OCI-LY7 (cell line): Measurements from ENCODE around the gene TGFBRAP1. TPM values are rescaled to one million over a fixed set of nuclear protein-coding genes. Genes with fewer than 3 reads are reported as not detected.

Experiments used
- BruUV-seq: library from RNA; stranded (reverse); fragments of 400-500 nt; replicated peaks from 2 replicates; lab custom pipeline; 2021; lab: Mats Ljungman, UMichigan
- CTCF ChIA-PET: fragments of 300-600 bp; sonication (Branson Sonifier 250); formaldehyde crosslinking; loops from one replicate; lab custom pipeline; 2022; ENCODE audit warnings: antibody characterized with exemption; ENCODE audit not compliant: unreplicated experiment; lab: Charles Lee
- POLR2A ChIA-PET: fragments of 300-600 bp; sonication (Branson Sonifier 250); formaldehyde crosslinking; loops from one replicate; lab custom pipeline; 2022; ENCODE audit warnings: antibody characterized with exemption; lab: Charles Lee
- DNase-seq: peaks from one replicate; pipeline ENCODE4 v3.0.0-alpha.2; 2015; ENCODE audit warnings: low spot score
- H2AFZ ChIP-seq: fragments of 200-600 bp; sonication (generic), shearing (Covaris generic); 2 replicates; pipeline ENCODE4 v1.6.1; 2014; ENCODE audit warnings: mild to moderate bottlenecking, antibody characterized with exemption, low read length, moderate library complexity
- H3K27ac ChIP-seq: fragments of 200-600 bp; sonication (generic); 2 replicates; pipeline ENCODE4 v1.5.1; 2014; ENCODE audit warnings: mixed run types, low read depth, mild to moderate bottlenecking, moderate library complexity, low read length, inconsistent platforms; ENCODE audit not compliant: poor library complexity, severe bottlenecking
- H3K36me3 ChIP-seq: fragments of 200-600 bp; sonication (generic); 2 replicates; pipeline ENCODE4 v1.6.1; 2014; ENCODE audit warnings: mild to moderate bottlenecking, antibody characterized with exemption, low read length, moderate library complexity, mixed read lengths; ENCODE audit not compliant: insufficient read depth
- H3K4me1 ChIP-seq: fragments of 200-600 bp; sonication (generic); 2 replicates; pipeline ENCODE4 v1.5.1; 2014; ENCODE audit warnings: mild to moderate bottlenecking, low read length; ENCODE audit not compliant: insufficient read depth, poor library complexity, severe bottlenecking
- H3K4me2 ChIP-seq: fragments of 200-600 bp; sonication (generic); 2 replicates; pipeline ENCODE4 v1.6.1; 2014; ENCODE audit warnings: mild to moderate bottlenecking, low read length
- H3K4me3 ChIP-seq: fragments of 200-600 bp; sonication (generic); 2 replicates; pipeline ENCODE4 v1.5.1; 2014; ENCODE audit warnings: mild to moderate bottlenecking, low read depth, low read length; ENCODE audit not compliant: poor library complexity, severe bottlenecking
- H3K79me2 ChIP-seq: fragments of 200-600 bp; sonication (generic); 2 replicates; pipeline ENCODE4 v1.6.1; 2016; ENCODE audit warnings: low read depth, mild to moderate bottlenecking, low read length, moderate library complexity, mixed read lengths; ENCODE audit not compliant: insufficient read depth
- H3K9me2 ChIP-seq: fragments of 200-600 bp; sonication (generic); 2 replicates; pipeline ENCODE4 v1.6.1; 2016; ENCODE audit warnings: mild to moderate bottlenecking, low read length, mixed read lengths; ENCODE audit not compliant: insufficient read depth
- H3K9me3 ChIP-seq: fragments of 200-600 bp; sonication (generic); 2 replicates; pipeline ENCODE4 v1.6.1; 2014; ENCODE audit warnings: mild to moderate bottlenecking, mixed run types, low read length, mixed read lengths
- H4K20me1 ChIP-seq: fragments of 200-600 bp; sonication (generic); 2 replicates; pipeline ENCODE4 v1.6.1; 2014; ENCODE audit warnings: mild to moderate bottlenecking, antibody characterized with exemption, low read length, moderate library complexity, mixed read lengths; ENCODE audit not compliant: insufficient read depth
- CTCF ChIP-seq: fragments of 200-600 bp; sonication (generic); conservative IDR thresholded peaks from 2 replicates; pipeline ENCODE4 v1.5.1; 2014; ENCODE audit warnings: mild to moderate bottlenecking, antibody characterized with exemption, low read length, moderate library complexity, mixed read lengths
- EZH2phosphoT487 ChIP-seq: fragments of 200-600 bp; sonication (generic); IDR thresholded peaks from 2 replicates; pipeline ENCODE4 v1.6.1; 2018; ENCODE audit warnings: low read depth, borderline replicate concordance, mild to moderate bottlenecking, mixed run types, antibody characterized with exemption, low read length, moderate library complexity, mixed read lengths
- intact Hi-C: fragments of 100-400 bp; cut with micrococcal nuclease; formaldehyde crosslinking; loops from one replicate; pipeline ENCODE4 v1.10.0; 2022; ENCODE audit not compliant: unreplicated experiment
- total RNA-seq, 2 experiments: library from RNA; depleted of rRNA in 1 of 2; stranded (reverse); fragments of >200 nt in 1 of 2; shearing (Covaris generic) in 1 of 2; gene quantifications; 2 replicates each; pipeline ENCODE4 v1.2.3, GENCODE V29; 2014 to 2022

Gene TGFBRAP1
- total RNA-seq, 2 experiments from 2014 or later = 20.5 to 24.6 TPM

- no peaks in the 10 kb centered on the region for H3K79me2 ChIP-seq
- H3K36me3 ChIP-seq = peaks cover 98% of the 10 kb centered on the region
- H3K27ac ChIP-seq = no peak overlapping the region
- H3K4me1 ChIP-seq = no peaks in the 10 kb centered on the region
- no peak overlapping the region for H3K4me3 ChIP-seq
- no peaks in the 10 kb centered on the region for H3K9me2 ChIP-seq
- TF ChIP-seq CTCF = no peak
- no peaks in the 10 kb centered on the region for H4K20me1 ChIP-seq
- BruUV-seq = no TSS peak
- H2AFZ ChIP-seq = no peak overlapping the region
- H3K4me2 ChIP-seq = no peak overlapping the region
- intact Hi-C loops = no loop called here
- DNase-seq = no peak
- ChIA-PET POLR2A (no interaction called here), CTCF (no interaction called here)
- no peaks in the 10 kb centered on the region for H3K9me3 ChIP-seq
These were observed 46.0 kb downstream of the TGFBRAP1 start for GRCh38 chr2:105283532-105283931.

GRCh38 chr2:105280281-105280680 lies 49.3 kb downstream of the TGFBRAP1 start:
- no peak overlapping the region for H3K27ac ChIP-seq
- POLR2A ChIA-PET = no interaction called here
- CTCF ChIA-PET = no interaction called here
- H3K4me2 ChIP-seq = no peak overlapping the region
- no TSS peak for BruUV-seq
- H3K4me3 ChIP-seq = no peak overlapping the region
- H2AFZ ChIP-seq = no peak overlapping the region
- H3K36me3 ChIP-seq = peaks cover 98% of the 10 kb centered on the region
- H3K79me2 ChIP-seq = no peaks in the 10 kb centered on the region
- H3K9me2 ChIP-seq = no peaks in the 10 kb centered on the region
- no peaks in the 10 kb centered on the region for H3K9me3 ChIP-seq
- intact Hi-C loops = no loop called here
- H3K4me1 ChIP-seq = no peaks in the 10 kb centered on the region
- no peak for DNase-seq
- no peaks in the 10 kb centered on the region for H4K20me1 ChIP-seq
- TF ChIP-seq CTCF = no peak
- no peak for TF ChIP-seq EZH2phosphoT487

- no peaks in the 10 kb centered on the region for H3K79me2 ChIP-seq
- H3K27ac ChIP-seq = no peak overlapping the region
- H3K9me3 ChIP-seq = no peaks in the 10 kb centered on the region
- intact Hi-C loops = no loop called here
- no peaks in the 10 kb centered on the region for H3K4me1 ChIP-seq
- no peak for DNase-seq
- CTCF ChIA-PET = no interaction called here
- BruUV-seq = no TSS peak
- peaks cover 99% of the 10 kb centered on the region for H3K36me3 ChIP-seq
- no peak overlapping the region for H2AFZ ChIP-seq
- no peak overlapping the region for H3K4me2 ChIP-seq
- no peak overlapping the region for H3K4me3 ChIP-seq
- TF ChIP-seq EZH2phosphoT487 (no peak), CTCF (no peak)
- H4K20me1 ChIP-seq = no peaks in the 10 kb centered on the region
- POLR2A ChIA-PET = no interaction called here
- H3K9me2 ChIP-seq = no peaks in the 10 kb centered on the region
These were observed 50.4 kb downstream of the TGFBRAP1 start for GRCh38 chr2:105279126-105279525.
